GM12874 (cell line): ENCODE results near the gene PARVG.

Experiments used
- TF ChIP-seq, protein P1 (sequence below): IDR thresholded peaks from 2 replicates; pipeline ENCODE4 v1.5.1; 2011; ENCODE audit warnings: low read depth, mild to moderate bottlenecking, control low read depth, low read length, moderate library complexity; ENCODE audit not compliant: insufficient read depth

PARVG gene

DNA sequence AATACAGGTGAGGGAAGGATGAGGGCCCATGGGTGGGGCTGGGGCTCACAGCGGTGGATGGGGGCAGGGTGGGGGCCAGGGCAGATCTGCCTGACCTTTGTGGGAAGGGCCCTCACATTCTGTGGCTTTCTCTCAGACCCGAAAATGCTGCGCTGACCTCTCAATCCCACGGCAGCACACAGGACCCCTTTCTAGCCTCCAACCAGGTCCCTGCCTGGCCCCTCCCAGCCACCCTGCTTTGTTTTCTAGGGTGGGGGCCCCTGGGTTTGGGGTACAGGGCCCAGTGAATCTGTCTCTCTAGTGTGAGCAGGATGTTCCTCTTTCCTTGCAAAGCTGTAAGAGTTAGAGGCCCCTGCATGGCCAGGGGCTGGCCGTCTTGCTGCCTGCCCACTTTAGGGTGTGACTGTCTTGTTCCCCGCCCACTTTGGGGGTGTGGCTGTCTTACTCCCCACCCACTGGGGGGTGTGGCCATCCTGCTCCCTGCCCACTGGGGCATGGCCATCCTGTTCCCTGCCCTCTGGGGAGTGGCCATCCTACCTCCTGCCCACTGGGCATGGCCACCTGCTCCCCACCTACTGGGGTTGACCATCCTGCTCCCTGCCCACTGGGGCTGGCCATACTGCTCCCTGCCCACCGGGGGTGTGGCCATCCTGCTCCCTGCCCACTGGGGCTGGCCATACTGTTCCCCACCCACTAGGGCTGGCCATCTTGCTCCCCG lies 11.5 kb downstream of the PARVG start:
- TF ChIP-seq, protein P1, sequence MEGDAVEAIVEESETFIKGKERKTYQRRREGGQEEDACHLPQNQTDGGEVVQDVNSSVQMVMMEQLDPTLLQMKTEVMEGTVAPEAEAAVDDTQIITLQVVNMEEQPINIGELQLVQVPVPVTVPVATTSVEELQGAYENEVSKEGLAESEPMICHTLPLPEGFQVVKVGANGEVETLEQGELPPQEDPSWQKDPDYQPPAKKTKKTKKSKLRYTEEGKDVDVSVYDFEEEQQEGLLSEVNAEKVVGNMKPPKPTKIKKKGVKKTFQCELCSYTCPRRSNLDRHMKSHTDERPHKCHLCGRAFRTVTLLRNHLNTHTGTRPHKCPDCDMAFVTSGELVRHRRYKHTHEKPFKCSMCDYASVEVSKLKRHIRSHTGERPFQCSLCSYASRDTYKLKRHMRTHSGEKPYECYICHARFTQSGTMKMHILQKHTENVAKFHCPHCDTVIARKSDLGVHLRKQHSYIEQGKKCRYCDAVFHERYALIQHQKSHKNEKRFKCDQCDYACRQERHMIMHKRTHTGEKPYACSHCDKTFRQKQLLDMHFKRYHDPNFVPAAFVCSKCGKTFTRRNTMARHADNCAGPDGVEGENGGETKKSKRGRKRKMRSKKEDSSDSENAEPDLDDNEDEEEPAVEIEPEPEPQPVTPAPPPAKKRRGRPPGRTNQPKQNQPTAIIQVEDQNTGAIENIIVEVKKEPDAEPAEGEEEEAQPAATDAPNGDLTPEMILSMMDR = no peak

DNA sequence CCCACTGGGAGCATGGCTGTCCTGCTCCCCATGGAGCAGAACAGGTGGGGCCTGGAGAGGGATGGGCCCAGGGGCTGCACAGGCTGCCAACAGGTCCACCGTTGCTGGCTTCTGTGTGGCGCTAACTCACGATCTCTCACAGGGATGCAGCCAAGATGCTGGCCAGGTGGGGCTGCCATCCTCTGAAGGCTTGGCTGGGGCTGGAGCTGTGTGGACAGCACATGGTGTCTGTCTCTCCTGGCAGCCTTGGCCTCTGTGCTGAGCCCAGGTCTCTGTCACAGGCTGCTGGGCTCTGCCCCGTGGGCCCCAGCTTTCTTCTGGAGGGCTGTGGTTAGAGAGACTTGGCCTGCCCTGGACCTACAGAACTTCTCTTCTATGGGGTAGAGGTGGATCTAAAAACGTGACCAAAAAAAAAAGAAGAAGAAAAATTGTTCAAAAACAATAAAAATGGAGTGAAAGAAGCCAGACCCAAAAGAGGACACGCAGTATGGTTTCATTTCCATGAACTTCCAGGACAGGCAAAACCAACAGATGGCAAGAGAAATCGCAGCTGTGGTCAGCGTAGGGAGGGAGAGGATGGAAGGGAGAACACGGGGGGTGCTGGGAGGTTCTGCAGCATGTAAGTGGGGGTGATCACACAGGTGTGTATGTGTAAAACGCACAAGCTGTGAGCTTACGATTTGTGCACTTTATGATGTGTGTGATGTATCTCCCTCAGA lies 12.2 kb downstream of the PARVG start:
- TF ChIP-seq, protein P1 = no peak

DNA sequence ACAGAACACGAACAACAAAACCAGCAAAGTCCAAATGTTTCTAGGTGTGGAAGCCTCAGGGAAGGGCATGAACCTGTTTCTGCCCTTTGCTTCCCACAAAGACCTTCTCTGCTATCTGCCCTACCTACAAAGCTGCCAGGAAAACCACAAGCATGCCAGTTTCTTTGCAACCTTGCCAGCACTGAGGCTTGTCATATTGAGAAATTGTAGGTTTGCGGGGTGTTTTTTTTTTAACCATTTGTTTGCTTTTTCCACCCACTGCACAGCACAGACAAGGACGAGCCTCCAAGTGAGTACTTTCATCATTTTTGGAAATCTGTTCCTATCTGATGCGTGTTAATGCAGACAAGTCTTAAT lies 12.8 kb downstream of the PARVG start:
- TF ChIP-seq, protein P1 = no peak

DNA sequence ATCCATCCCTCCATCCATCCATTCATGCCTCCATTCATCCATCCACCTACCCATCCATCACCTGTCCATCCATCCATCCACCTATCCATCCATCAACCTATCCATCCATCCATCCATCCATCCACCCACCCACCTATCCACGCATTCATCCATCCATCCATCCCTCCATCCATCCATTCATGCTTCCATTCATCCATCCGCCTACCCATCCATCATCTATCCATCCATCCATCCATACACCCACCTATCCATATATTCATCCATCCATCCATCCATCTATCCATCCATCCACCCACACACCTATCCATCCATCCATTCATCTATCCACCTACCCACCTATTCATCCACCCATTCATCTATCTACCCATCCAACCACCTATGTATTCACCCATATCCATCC lies 13.8 kb downstream of the PARVG start:
- TF ChIP-seq, protein P1 = no peak

DNA sequence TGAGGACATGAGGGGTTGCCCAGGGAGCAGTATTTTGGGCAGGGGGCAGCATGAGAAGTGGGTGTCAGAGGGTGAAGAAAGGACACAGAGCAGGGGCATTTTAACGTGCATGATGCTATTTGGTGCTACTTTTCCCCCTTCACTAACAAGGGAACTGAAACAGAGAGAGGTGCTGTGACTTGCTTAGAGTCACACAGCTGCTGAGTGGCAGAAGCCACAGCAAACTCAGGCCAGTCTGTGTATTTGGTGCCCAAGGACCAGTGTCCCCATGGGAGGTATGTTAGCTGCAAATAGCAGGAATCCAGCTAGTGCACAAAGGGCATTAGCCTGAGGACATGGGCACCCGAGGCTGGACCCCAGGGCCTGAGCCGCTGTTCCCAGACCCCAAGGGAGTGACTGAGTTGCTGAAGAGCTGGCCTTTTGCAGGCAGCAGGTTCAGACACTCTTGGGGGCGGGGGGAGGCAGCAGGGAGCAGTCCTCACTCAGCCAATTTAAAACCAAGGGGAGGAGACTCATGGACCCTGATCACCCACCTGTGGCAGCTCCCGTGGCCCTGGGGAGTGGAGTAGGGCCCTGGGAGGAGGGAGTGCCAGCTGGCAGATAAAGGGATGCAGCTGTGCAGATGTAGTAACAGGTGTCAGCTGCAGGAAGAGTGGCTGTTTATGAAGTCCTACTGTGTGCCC lies 14.6 kb downstream of the PARVG start:
- TF ChIP-seq, protein P1 = no peak

DNA sequence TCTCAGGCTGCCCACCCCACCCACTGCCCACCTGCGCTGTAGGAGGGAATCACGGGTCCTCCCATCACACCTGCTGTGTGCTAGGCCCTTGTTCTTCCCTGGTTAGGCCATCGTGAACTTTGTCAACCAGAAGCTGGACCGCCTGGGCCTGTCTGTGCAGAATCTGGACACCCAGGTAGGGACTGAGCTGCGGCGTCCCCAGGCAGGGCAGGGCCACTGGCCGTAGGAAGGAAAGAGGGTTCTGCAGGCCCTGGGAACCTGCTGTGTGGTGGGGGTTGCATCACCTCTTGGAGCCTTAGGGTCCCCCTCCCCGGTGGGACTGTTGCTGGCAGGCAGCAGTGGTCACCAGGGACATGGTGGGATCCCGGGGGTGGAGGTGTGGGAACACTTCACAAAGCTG lies 15.5 kb downstream of the PARVG start:
- TF ChIP-seq, protein P1 = no peak

DNA sequence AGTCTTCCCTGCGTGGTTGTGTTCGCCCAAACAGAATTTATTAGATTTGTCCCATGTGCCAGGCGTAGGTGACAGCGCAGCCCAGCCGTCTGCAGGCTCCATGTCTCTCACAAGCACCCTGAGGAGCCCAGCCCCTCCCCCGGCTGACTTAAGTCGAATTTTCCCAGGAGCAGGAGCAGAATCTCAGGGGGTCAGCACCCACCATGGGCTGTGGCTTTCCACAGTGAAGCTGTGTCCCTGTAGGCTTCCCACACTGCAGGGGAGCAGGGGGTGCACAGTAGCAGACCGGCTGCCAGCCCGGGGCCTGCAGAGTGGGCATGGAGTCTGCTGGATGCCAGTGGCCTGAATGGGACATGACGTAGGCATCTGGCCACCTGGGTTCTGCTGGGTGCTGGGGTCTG lies 16.0 kb downstream of the PARVG start:
- TF ChIP-seq, protein P1 = no peak
